ENCODE measurements around the gene TTC21B.
"Not testable (repeated sequence)": the region's sequence is repeated elsewhere in the genome, so short reads cannot be mapped to it uniquely, and the experiment has no call there.

DNA sequence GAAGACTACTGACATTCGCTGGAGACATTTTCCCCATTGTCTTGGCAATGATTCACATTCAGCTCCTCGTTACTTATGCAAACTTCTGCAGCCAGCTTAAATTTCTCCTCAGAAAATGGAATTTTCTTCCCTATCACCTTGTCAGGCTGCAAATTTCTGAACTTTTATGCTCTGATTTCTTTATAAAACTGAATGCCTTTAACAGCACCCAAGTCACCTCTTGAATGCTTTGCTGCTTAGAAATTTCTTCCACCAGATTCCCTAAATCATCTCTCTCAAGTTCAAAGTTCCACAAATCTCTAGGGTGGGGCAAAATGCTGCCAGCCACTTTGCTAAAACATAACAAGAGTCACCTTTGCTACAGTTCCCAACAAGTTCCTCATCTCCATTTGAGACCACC is 92.5 kb downstream of the TTC21B start:
- TF ChIP-seq POLR2A, POLR2AphosphoS5 (IDR thresholded peaks at IDR 0.05; ENCODE audit: low read depth, low read length): not testable (repeated sequence)

All from GM12892 (cell line).